K562 (cell line): ENCODE results near the gene RERE. TPM values are rescaled to one million over a fixed set of nuclear protein-coding genes. Genes with fewer than 3 reads are reported as not detected.

ENCODE experiments used
- ATF1 ChIP-seq, 2 experiments: fragments of 450-650 bp in 1 of 2; IDR thresholded peaks; 2 replicates each; pipeline ENCODE4 v1.6.1; 2016; ENCODE audit warnings: missing compliant biosample characterization in 1 of 2, missing genetic modification characterization in 1 of 2
- CBFA2T2 ChIP-seq: fragments of 450-650 bp; conservative IDR thresholded peaks from 2 replicates; pipeline ENCODE4 v1.6.1; 2017; ENCODE audit warnings: mild to moderate bottlenecking
- CBX3 ChIP-seq, 2 experiments: IDR thresholded peaks; 1 replicate in 1 of 2; 2 replicates in 1 of 2; pipeline ENCODE4 v1.6.1; 2012; ENCODE audit warnings: inconsistent platforms in 2 of 2, low read length in 2 of 2, borderline replicate concordance in 1 of 2, control low read depth in 1 of 2
- COPS2 ChIP-seq: fragments of 450-650 bp; conservative IDR thresholded peaks from 2 replicates; pipeline ENCODE4 v1.6.1; 2016; ENCODE audit warnings: mild to moderate bottlenecking, moderate library complexity
- CREB3L1 ChIP-seq: fragments of 450-650 bp; IDR thresholded peaks from 2 replicates; pipeline ENCODE4 v1.6.1; 2014; ENCODE audit warnings: low read depth, mild to moderate bottlenecking, moderate library complexity, borderline replicate concordance
- ETV5 ChIP-seq: sonication (generic); formaldehyde crosslinking; IDR thresholded peaks from 2 replicates; pipeline ENCODE4 v1.4.0; 2020; ENCODE audit warnings: low read depth, mild to moderate bottlenecking, missing genetic modification reagents
- FOXA1 ChIP-seq: fragments of 450-650 bp; IDR thresholded peaks from 2 replicates; pipeline ENCODE4 v1.6.1; 2016; ENCODE audit warnings: mild to moderate bottlenecking, borderline replicate concordance
- JUNB ChIP-seq: fragments of 450-650 bp; formaldehyde crosslinking; conservative IDR thresholded peaks from 2 replicates; pipeline ENCODE4 v1.4.0; 2020; ENCODE audit warnings: mild to moderate bottlenecking
- MYBL2 ChIP-seq, 2 experiments: fragments of 450-650 bp in 1 of 2; sonication (generic) in 1 of 2; formaldehyde crosslinking in 1 of 2; IDR thresholded peaks; 2 replicates each; pipeline versions ENCODE4 v1.6.1 to v1.8.1; 2017 to 2022; ENCODE audit warnings: borderline replicate concordance in 1 of 2, inconsistent platforms in 1 of 2, low read depth in 1 of 2, mild to moderate bottlenecking in 1 of 2, missing genetic modification reagents in 1 of 2, moderate library complexity in 1 of 2
- NFE2 ChIP-seq: IDR thresholded peaks from 2 replicates; pipeline ENCODE4 v1.6.1; 2014; ENCODE audit warnings: antibody characterized with exemption, low read depth
- NKRF ChIP-seq: fragments of 450-650 bp; IDR thresholded peaks from 2 replicates; pipeline ENCODE4 v1.6.1; 2016; ENCODE audit warnings: borderline replicate concordance
- NR1H2 ChIP-seq: sonication (generic); formaldehyde crosslinking; IDR thresholded peaks from 2 replicates; pipeline ENCODE4 v1.4.0; 2020; ENCODE audit warnings: mild to moderate bottlenecking, missing genetic modification reagents
- NRF1 ChIP-seq, 2 experiments: fragments of 450-650 bp; IDR thresholded peaks in 1 of 2; conservative IDR thresholded peaks in 1 of 2; 2 replicates each; pipeline ENCODE4 v1.6.1; 2014; ENCODE audit warnings: mild to moderate bottlenecking in 2 of 2
- POLR2AphosphoS2 ChIP-seq: IDR thresholded peaks from 2 replicates; pipeline ENCODE4 v1.6.1; 2012; ENCODE audit warnings: low read length, improper control_type of control experiment
- POLR2G ChIP-seq: fragments of 200-400 bp; formaldehyde crosslinking; IDR thresholded peaks from 2 replicates; pipeline ENCODE4 v1.6.1; 2017; ENCODE audit warnings: low read depth, mild to moderate bottlenecking, antibody characterized with exemption, low read length, moderate library complexity
- RNF219 ChIP-seq: fragments of 250-450 bp; sonication (Bioruptor Pico); IDR thresholded peaks from 2 replicates; pipeline ENCODE4 v1.5.0; 2022; ENCODE audit warnings: mild to moderate bottlenecking
- SIRT6 ChIP-seq: IDR thresholded peaks from one replicate; pipeline ENCODE4 v1.6.1; 2012; ENCODE audit warnings: low read depth, mild to moderate bottlenecking, control low read depth, inconsistent platforms, low read length, moderate library complexity
- SNAPC5 ChIP-seq: fragments of 250-450 bp; sonication (Bioruptor Pico); IDR thresholded peaks from 2 replicates; pipeline ENCODE4 v1.8.0; 2021; ENCODE audit warnings: moderate library complexity, mild to moderate bottlenecking, inconsistent platforms
- polyA plus RNA-seq, 8 experiments: library from polyadenylated mRNA; depleted of rRNA in 4 of 8; stranded (reverse) in 5 of 8; unstranded in 3 of 8; fragments of >200 nt; fragmentation: Nextera tagmentation in 2 of 8; fragmentation: Illumina TruSeq in 1 of 8; extraction: Ambion mirVana in 2 of 8; extraction: Trizol in 1 of 8; gene quantifications; 2 replicates each; pipeline versions ENCODE4 v1.2.1 to v1.2.3, GENCODE V29; 2011 to 2014; ENCODE audit warnings: inconsistent platforms in 1 of 8, missing spikeins in 1 of 8
- total RNA-seq, 7 experiments: library from RNA; depleted of rRNA in 6 of 7; stranded (reverse); fragments of >200 nt in 6 of 7; fragmentation: Illumina TruSeq in 2 of 7; extraction: Trizol in 2 of 7; gene quantifications; 2 replicates each; pipeline versions ENCODE4 v1.2.1 to v1.2.3, GENCODE V29; 2011 to 2021; ENCODE audit warnings: low replicate concordance in 1 of 7
- TF ChIP-seq, protein P1 (sequence below): fragments of 450-650 bp; IDR thresholded peaks from one replicate; pipeline ENCODE4 v1.6.1; 2018; ENCODE audit warnings: mild to moderate bottlenecking, moderate library complexity; ENCODE audit not compliant: partially characterized antibody

RERE gene
- total and polyA plus RNA-seq, 9 of the 15 experiments (the other 6 are each of a cell fraction or from before 2014, with no cell fraction given): 3.0 to 51.5 (median 13.4) TPM

DNA sequence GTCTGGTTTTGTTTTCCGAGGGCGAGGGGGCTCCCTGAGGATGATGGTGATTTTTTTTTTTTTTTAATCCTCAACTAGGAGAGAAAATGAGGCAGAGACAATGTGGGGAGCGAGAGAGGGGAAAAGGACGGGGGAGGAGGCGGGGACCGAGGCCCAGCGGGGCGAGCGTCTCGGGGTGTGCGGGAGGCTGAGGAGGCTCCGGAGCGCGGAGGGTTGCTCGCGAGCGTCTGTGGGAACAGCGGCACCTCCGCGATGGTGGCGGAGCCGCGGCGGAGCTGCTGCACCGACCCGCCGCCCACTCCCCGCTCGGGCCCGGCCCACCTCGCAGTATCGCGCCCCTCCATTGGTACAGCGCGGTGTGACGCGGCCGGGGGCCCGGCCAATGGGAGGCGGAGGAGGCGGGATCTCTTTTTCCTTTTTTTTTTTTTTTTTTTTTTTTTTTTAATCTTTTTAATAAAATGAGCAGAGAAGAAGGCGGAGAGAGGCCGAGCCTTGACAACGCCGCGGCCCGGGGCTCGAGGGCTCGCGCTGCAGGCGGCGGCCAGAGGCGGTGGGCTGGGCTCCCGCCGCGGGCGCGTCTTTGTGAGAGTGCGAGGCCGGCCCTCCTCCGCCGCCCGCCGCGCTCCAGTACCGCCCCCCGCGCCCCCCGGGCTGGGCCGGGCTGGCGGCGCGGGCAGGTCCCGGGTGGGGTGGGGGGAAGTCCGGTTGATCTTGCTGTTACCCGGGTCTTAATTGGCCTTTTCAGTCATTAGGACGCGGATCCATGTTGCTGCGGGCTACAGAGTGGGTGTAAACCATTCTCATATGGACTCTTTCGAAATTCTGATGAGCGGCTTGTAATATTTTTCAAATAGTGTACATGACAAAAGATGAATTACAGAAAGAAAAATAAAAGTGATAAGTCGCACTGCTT lies at the start of gene RERE (continued):
- TF ChIP-seq, protein P1, sequence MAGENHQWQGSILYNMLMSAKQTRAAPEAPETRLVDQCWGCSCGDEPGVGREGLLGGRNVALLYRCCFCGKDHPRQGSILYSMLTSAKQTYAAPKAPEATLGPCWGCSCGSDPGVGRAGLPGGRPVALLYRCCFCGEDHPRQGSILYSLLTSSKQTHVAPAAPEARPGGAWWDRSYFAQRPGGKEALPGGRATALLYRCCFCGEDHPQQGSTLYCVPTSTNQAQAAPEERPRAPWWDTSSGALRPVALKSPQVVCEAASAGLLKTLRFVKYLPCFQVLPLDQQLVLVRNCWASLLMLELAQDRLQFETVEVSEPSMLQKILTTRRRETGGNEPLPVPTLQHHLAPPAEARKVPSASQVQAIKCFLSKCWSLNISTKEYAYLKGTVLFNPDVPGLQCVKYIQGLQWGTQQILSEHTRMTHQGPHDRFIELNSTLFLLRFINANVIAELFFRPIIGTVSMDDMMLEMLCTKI: no peak
- no peak for TF ChIP-seq COPS2
- peak; percentile 54; the same call in 1 of the 2 replicates for TF ChIP-seq POLR2AphosphoS2
- no peak for TF ChIP-seq NFE2
- no peak for TF ChIP-seq CBFA2T2
- TF ChIP-seq RNF219 (CRISPR knock-in tag): no peak
- TF ChIP-seq CREB3L1: no peak
- peak; percentile 10 to 18; a peak in 2 of 4 replicates for TF ChIP-seq NRF1 (conservative IDR thresholded peaks at IDR 0.05 in 1 of 2, IDR thresholded peaks at IDR 0.05 in 1 of 2)
- no peak for TF ChIP-seq SIRT6
- TF ChIP-seq NKRF: no peak
- peak in 1 of 2 experiments; percentile 77; a peak in 1 of 3 replicates for TF ChIP-seq CBX3 (IDR thresholded peaks at IDR 0.05; ENCODE audit: borderline replicate concordance in 1 of 2, low read length in 2 of 2)
- TF ChIP-seq JUNB (CRISPR knock-in tag): no peak
- TF ChIP-seq ATF1 (CRISPR knock-in tag; IDR thresholded peaks at IDR 0.05): no peak; the same call in 1 of the 2 replicates
- TF ChIP-seq ATF1 (tag; IDR thresholded peaks at IDR 0.05): peak; percentile 94
- TF ChIP-seq FOXA1: no peak
- TF ChIP-seq SNAPC5 (CRISPR knock-in tag): no peak
- TF ChIP-seq MYBL2 (IDR thresholded peaks at IDR 0.05; ENCODE audit: low read depth): no peak
- TF ChIP-seq MYBL2 (CRISPR knock-in tag; IDR thresholded peaks at IDR 0.05; ENCODE audit: borderline replicate concordance): no peak
- TF ChIP-seq NR1H2 (CRISPR knock-in tag): no peak
- TF ChIP-seq ETV5 (CRISPR knock-in tag): peak; percentile 45; the same call in 1 of the 2 replicates
- peak; percentile 97 for TF ChIP-seq POLR2G
